Regular cardiac myocyte (primary cell): Measurements from ENCODE around the gene DAPP1. TPM values are rescaled to one million over a fixed set of nuclear protein-coding genes. Genes with fewer than 3 reads are reported as not detected.

ENCODE experiments used
- total RNA-seq: library from RNA; depleted of rRNA; stranded (reverse); fragments of >200 nt; gene quantifications from 2 replicates; pipeline ENCODE4 v1.2.3, GENCODE V29; 2014

DAPP1 gene
- not detected in 2 replicates for total RNA-seq

GRCh38 chr4:99816545-99817308, at the start of gene DAPP1:
Gene DAPP1, plus strand, starts transcription at chr4:99816827. Its CDS starts 87 bp downstream, at chr4:99816914.

DNA sequence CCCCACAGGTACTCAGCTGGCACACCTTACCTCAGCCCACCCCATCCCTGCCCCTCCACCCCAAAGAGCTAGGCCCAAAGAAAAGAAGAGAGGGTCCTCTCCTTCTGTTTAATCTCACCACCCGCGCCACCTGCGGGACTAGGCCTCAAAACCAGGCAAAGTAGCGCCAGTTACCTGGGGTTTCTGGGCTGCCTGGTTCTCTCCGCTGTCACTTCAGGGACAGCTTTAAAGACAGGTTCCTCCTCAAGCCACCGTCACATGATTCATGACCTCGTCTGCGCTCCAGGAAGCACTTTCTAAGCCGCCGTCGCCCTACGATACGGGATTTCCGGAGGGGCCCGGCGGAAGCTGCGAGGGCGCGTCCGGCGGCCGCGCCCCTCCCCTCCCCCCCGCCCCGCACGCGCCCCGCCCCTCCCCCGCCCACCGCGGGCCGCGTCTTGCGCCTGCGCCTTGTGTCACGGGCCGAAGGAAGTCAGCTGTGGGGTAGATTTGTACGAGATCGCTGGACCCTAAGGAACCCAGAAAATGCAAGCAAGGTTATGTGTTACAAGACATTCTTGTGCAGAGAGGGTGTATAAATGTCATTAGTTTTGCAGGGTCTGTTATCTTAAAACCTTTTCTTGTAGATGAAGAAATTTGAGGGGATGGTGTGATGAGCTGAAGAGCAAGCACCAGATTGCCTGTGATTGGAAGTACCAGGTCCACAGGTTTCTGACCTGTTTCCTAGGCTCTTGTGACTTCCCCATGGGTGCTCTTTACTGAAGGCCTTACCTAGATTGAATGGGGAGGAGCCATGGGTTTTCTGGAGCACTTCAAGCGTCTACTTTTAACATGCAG, 77.8 kb downstream of the DAPP1 start, which contains the start of gene LAMTOR3:
Gene LAMTOR3, minus strand, starts transcription at position 267 of the 837 bp plus-strand sequence. CDS start 464 bp downstream, outside the sequence.

Other genes with a start within 250 kb of the DAPP1 start
- gene MTTP, start 242.0 kb upstream of the DAPP1 start, total RNA-seq = under 0.01 TPM in 2 replicates
- gene C4orf54, start 159.0 kb upstream of the DAPP1 start, total RNA-seq = not detected in 2 replicates
- 39.1 and 49.6 TPM in 2 replicates for gene LAMTOR3, start 77.6 kb downstream of the DAPP1 start, total RNA-seq
- gene DNAJB14, start 129.8 kb downstream of the DAPP1 start, total RNA-seq = 31.2 and 56.9 TPM in 2 replicates
- gene H2AZ1, start 133.4 kb downstream of the DAPP1 start, total RNA-seq = 99.8 and 552 TPM in 2 replicates